Right cardiac atrium (tissue), 5 donors: ENCODE results near the gene PITPNB. TPM values are rescaled to one million over a fixed set of nuclear protein-coding genes. Genes with fewer than 3 reads are reported as not detected.
A peak's percentile ranks its signal among the peaks of the same experiment; 100 is the strongest.

Experiments
- ATAC-seq, 2 donors: fragments of 200-7000 bp; cut with Tn5 transposase; one replicate each; pipeline versions ENCODE4 v1.8.0 to v1.9.1; 2020; ENCODE audit warnings: moderate library complexity in 2 of 2, mild to moderate bottlenecking in 1 of 2
- DNase-seq, 3 donors: peaks; one replicate each; pipeline ENCODE4 v3.0.0-alpha.2; 2020
- H3K27ac ChIP-seq: one replicate; pipeline ENCODE4 v1.5.1; 2013; ENCODE audit warnings: mild to moderate bottlenecking, low read length, control low read depth, moderate library complexity
- H3K27me3 ChIP-seq: one replicate; pipeline ENCODE4 v1.6.1; 2013; ENCODE audit not compliant: control insufficient read depth, insufficient read depth
- H3K4me1 ChIP-seq: one replicate; pipeline ENCODE4 v1.6.1; 2013; ENCODE audit warnings: low read length; ENCODE audit not compliant: control insufficient read depth, insufficient read depth
- H3K4me3 ChIP-seq: one replicate; pipeline ENCODE4 v1.5.1; 2013; ENCODE audit warnings: low read length, control low read depth
- H3K9me3 ChIP-seq: one replicate; pipeline ENCODE4 v1.6.1; 2013; ENCODE audit warnings: low read length; ENCODE audit not compliant: control insufficient read depth
- WGBS: extraction: QIAGEN DNeasy Blood & Tissue Kit; methylation state at CpG from one replicate; pipeline ENCODE4 v1.1.7; 2013; 5-methylcytosine and 5-hydroxymethylcytosine counted together
- intact Hi-C, 4 donors: fragments of 100-400 bp; cut with DNase I; formaldehyde crosslinking; loops; one replicate each; pipeline versions ENCODE4 v1.11.0 to v1.14.0; 2022 to 2023
- polyA plus RNA-seq: library from polyadenylated mRNA; stranded (reverse); fragments of 200-250 nt; gene quantifications from one replicate; pipeline ENCODE4 v1.2.3, GENCODE V29; 2013
- total RNA-seq, 4 donors: library from RNA; stranded (reverse); fragmentation: NEBNext Ultra II Directional; extraction: Animal tissue kit (Norgen Biotek cat#: 25700); gene quantifications; one replicate each; pipeline ENCODE4 v1.2.1, GENCODE V29; 2021
- donor health status: healthy with polysubstance abuse.
- donor health status: DM: no; HTN: yes; CAD: no.
- donor health status: DM: no; HTN: no; CAD: no.
- donor health status: DM: no; HTN: yes; CAD: no; lungs with severe emphysema.
- donor health status: DM: yes; HTN: yes; CAD: no.

PITPNB gene
- total and polyA plus RNA-seq, 5 donors: 24.5 to 92.7 (median 78.1) TPM

DNA sequence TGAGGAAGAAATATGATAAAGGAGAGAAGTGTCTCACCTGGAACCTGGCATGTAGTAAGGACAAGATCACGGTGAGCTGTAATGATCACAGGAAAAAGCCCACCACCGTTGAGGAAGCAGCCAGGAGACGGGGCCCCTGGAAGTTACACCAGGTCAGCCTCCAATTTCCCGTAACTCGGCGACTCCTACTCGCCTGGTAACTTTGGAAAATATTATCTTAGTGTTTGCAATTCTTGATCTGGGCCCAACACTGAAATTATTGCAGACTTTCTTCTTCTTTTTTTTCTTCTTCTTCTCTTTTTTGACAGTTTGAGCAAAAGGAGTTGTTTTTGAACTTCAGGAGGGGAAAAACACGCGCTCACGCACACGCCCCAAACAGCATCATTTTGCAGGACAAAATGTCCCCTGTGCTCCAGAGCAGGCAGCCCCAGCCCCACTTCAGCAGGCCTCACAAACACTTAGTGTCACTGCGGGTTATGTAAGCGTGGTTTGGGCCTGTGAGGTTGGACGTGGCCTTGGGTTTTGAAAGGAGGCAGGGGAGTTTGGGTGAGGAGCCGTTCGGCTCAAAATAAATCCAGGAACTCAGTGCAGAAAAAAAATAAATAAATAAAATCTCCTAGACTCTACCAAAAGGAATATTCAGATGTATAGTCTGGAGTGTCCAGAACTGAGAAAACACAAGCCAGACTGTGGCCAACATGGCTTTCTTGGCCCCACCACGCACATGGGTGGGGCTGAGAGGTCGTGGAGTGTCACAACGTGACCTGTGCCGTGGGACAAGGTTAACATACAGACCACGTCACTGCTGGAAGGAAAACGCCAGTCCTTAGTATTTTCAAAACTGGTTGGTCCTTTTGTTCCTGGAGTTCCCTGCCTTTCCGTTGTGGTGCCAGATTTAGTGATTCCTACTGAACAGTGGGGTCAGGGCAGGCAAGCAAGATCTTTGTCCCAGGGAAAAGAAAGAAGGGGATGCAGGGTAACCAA, 91.2 kb downstream of the PITPNB start:
- DNase-seq (peak in 2 of 3 donors; percentile 47 to 89), ATAC-seq (peak; percentile 67 to 92)
- no peaks in the 10 kb centered on the region for H3K9me3 ChIP-seq
- peak overlapping the region; percentile 50 for H3K27ac ChIP-seq
- no peaks in the 10 kb centered on the region for H3K4me1 ChIP-seq
- no peaks in the 10 kb centered on the region for H3K27me3 ChIP-seq
- intact Hi-C loops: loop anchor here in 1 of 4 donors (10.0 kb wide), 1 partner anchor 1063 kb away; no protein-coding TSS in a partner anchor
- no peak overlapping the region for H3K4me3 ChIP-seq
- WGBS: 63% methylated on average over 23 of the region's 23 CpGs

DNA sequence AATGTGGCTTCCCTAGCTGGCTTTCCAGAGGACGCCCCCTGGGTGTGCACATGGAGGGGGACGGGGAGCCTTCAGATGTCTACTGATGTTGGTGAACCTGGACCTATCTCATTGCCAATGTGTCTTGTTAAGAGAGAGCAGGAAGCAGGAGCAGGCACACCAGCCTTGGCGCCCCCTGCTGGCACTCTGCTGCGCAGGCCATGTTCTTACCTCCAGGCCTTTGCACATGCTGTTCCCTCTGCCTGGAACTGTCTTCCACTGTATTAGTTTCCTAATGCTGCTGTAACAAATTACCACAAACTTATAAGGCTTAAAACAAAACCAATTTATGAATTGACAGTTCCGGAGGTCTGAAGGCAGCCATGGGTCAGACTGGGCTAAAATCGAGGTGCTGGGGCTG, 93.9 kb downstream of the PITPNB start:
- Histone ChIP-seq H3K4me1 (no peaks in the 10 kb centered on the region), H3K4me3 (no peak overlapping the region), H3K27me3 (no peaks in the 10 kb centered on the region), H3K9me3 (no peaks in the 10 kb centered on the region), H3K27ac (no peak overlapping the region)
- intact Hi-C loops: loop anchor here in 1 of 4 donors (10.0 kb wide), 1 partner anchor 1060 kb away; no protein-coding TSS in a partner anchor
- WGBS: 93% methylated on average over 6 of the region's 6 CpGs
- DNase-seq (no peak), ATAC-seq (no peak)

DNA sequence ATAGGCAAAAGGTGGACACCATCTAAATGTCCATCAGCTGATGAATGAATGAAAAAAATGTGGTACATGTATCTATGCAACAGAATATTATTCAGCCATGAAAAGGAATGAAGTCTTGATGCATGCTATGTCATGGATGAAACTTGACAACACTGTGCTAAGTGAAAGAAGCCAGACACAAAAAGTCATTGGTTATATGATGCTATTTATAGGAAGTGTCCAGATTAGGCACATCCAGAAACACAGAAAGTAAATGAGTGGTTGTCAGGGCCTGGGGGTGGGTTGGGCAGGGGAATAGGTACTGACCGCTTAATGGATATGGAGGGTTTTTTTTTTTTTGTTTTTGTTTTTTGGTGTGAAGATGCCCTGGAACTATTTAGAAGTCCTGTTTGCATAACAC, 95.8 kb downstream of the PITPNB start:
- Histone ChIP-seq H3K27me3 (no peaks in the 10 kb centered on the region), H3K9me3 (no peaks in the 10 kb centered on the region), H3K4me3 (no peak overlapping the region), H3K27ac (no peak overlapping the region), H3K4me1 (no peaks in the 10 kb centered on the region)
- intact Hi-C loops: loop anchor here in 1 of 4 donors (10.0 kb wide), 1 partner anchor 1058 kb away; no protein-coding TSS in a partner anchor
- ATAC-seq (no peak), DNase-seq (no peak)
- WGBS: 76% methylated on average over 1 of the region's 1 CpG

DNA sequence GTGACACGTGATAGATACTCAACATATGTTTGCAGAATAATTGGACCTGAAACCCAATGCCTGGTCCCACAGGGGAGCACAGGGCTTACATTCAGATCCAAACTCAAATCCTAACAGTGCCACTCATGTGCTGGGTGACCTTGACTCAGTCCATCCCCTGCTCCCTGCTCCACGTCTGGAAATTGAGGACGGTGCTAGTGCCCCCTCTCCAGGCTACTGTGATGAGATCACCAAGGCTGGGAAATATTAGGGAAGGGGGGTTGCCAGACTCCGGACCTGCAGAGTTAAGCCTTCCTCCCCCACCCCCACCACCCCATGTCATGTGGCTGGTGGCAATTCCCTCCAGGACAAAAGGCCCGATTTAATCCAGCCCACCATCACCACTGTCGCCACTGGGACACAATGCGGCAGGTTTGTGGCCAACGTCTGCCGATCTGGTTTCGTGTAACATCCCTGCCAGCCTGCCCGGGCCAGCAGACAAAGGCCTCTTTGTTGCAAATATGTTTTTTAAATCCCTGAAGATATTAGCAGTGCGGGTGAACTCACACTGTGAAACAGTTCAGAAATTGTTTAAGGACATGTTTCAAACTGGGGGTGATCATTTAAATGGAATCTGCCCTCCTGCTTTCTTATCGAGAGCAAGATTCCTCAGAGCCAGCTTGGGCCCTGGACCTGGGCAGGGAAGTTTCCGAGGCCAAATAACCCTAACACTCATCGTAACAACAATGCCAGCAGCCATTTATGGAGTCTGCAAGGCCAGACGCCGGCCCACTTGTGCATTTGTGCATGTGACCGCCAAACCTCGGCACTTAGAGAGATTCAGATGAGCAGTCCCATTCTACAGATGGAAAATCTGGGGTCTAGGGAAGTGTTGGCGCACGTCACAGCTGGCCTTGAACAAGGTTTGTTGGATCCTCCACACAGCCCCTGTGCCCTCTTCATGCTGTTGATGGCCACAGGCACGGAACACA, 97.9 kb downstream of the PITPNB start:
- H3K4me3 ChIP-seq: no peak overlapping the region
- WGBS: 63% methylated on average over 22 of the region's 22 CpGs
- intact Hi-C loops: loop anchor here in 1 of 4 donors (10.0 kb wide), 1 partner anchor 1056 kb away; no protein-coding TSS in a partner anchor
- ATAC-seq (peak; percentile 42 to 65), DNase-seq (peak; percentile 59 to 88 (median 74))
- H3K27ac ChIP-seq: peak overlapping the region; percentile 13
- no peaks in the 10 kb centered on the region for H3K4me1 ChIP-seq
- H3K9me3 ChIP-seq: no peaks in the 10 kb centered on the region
- H3K27me3 ChIP-seq: no peaks in the 10 kb centered on the region

DNA sequence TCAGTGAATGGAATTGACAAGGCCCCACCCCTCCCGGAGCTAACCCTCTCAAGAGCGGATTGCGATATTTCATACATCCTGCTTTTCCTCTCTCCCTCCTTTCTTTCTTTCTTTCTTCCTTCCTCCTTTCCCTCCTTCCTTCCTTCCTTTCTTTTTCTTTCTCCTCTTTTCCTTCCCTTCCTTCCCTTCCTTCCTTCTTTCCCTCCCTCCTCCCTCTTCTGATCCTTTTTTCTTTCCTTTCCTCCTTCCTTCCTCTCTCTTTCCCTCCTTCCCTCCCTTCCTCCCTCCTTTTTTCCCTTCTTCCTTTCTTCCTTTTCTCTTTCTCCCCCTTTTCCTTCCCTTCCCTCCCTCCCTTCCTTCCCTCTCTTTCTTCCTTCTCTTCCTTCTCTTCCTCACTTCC, 102.5 kb downstream of the PITPNB start:
- intact Hi-C loops: no loop called here
- WGBS: 84% methylated on average over 3 of the region's 3 CpGs
- Histone ChIP-seq H3K4me1 (no peaks in the 10 kb centered on the region), H3K4me3 (no peak overlapping the region), H3K27ac (no peak overlapping the region), H3K27me3 (no peaks in the 10 kb centered on the region), H3K9me3 (no peaks in the 10 kb centered on the region)
- no peak for DNase-seq
- no peak for ATAC-seq

DNA sequence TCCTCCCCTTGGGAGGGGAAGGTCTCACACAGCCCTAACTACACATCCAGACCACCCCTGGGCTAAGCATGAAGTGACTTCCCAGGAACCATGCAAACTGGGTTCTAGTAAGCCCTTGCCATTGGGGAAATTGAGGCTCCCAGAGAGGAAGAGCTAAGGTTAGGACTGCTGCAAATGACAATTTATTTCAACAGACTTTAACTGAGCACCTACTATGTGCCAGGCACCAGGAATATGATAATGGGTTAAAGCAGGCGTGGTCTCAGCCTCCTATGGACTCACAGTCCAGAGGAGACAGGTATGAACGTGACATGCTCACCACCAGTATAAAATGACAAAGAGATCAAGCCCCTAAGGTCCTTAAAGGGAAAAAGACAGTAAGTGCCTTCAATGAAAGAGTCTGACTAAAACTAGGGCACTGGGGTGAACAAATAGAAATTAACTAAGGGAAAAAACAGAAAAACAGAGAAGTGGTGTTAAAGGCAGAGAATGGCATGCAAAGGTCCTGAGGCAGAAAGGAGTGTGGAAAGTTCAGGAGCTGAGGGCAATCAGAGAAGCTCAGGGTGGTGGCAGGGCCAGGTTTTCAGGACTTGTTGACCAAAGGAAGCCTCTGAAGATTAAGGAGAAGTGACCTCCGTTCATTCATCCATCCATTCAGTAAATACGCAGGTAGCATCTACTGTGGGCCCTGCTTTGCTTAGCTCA, 103.1 kb downstream of the PITPNB start:
- Histone ChIP-seq H3K4me3 (no peak overlapping the region), H3K27me3 (no peaks in the 10 kb centered on the region), H3K9me3 (no peaks in the 10 kb centered on the region), H3K4me1 (no peaks in the 10 kb centered on the region), H3K27ac (no peak overlapping the region)
- intact Hi-C loops: no loop called here
- DNase-seq: no peak
- no peak for ATAC-seq
- 88% methylated on average over 4 of the region's 4 CpGs for WGBS

DNA sequence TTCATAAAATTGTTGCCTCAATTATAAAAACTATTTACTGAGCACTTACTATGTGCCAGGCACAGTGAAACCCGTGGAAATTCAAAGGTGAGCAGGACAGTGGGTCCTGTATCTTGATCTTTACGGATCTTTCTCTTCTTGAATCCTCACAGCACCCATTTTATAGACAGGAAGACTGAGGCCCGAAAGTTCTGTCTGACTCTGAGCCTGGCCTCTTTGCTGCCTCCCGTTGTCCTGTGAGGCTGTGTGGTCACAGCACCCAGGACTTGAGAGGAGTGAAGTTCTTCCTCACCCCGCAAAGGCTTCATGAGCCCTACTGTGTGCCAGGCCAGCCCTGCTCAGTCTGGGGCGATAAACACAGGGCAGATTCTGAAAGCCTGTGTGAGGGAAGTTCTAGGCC, 104.1 kb downstream of the PITPNB start:
- 87% methylated on average over 6 of the region's 6 CpGs for WGBS
- DNase-seq (no peak), ATAC-seq (no peak)
- Histone ChIP-seq H3K4me1 (peaks cover 2% of the 10 kb centered on the region), H3K27me3 (no peaks in the 10 kb centered on the region), H3K9me3 (no peaks in the 10 kb centered on the region), H3K27ac (no peak overlapping the region), H3K4me3 (no peak overlapping the region)
- intact Hi-C loops: no loop called here

DNA sequence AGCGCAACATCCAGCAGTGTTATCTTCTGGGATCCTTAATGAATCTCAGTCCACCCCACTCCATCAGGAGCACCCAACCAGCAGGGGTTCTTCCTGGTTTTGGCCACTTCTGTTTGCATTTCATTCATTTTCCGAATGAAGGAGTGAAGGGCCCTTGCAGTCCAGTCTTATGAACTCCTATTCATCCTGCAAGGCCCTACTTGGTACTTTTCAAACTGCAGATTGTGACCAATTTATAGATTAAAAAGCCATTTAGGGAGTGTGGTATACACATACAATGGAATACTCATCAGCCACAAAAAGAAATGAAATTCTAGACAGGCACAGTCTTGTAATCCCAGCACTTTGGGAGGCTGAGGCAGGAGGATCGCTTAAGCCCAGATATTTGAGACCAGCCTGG, 107.3 kb downstream of the PITPNB start:
- ATAC-seq: no peak
- Histone ChIP-seq H3K4me1 (peaks cover 2% of the 10 kb centered on the region), H3K9me3 (no peaks in the 10 kb centered on the region), H3K27ac (no peak overlapping the region), H3K27me3 (no peaks in the 10 kb centered on the region), H3K4me3 (no peak overlapping the region)
- WGBS: 93% methylated on average over 3 of the region's 3 CpGs
- no peak for DNase-seq
- intact Hi-C loops: no loop called here

DNA sequence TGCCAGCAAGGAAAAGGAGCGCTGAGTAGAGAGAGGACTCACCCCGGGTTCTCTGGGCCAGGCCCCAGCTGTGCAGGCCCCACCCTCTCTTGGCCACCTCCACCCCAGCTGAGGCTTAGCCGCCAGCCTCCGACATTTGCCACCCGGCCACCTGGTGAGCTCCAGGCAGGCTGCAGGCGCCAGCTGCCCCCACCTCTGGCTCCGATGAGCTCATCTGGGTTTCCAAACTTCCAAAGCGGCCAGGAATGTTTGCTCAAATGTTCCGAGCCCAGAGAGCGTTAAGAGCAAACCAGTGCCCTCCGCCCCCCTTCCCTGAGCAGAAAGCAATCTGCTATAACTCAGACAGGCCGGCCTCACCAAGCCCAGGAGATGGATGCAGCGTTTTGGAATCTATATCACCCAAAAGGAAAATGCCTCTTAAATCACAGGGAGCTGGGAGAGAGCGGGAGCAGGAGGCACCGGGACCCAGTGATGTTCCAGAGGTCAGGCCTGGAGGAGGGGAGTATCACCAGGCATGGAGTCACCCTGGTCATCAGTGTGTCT, 108.4 kb downstream of the PITPNB start:
- intact Hi-C loops: no loop called here
- Histone ChIP-seq H3K27ac (no peak overlapping the region), H3K4me1 (peaks cover 2% of the 10 kb centered on the region), H3K9me3 (no peaks in the 10 kb centered on the region), H3K4me3 (no peak overlapping the region), H3K27me3 (no peaks in the 10 kb centered on the region)
- ATAC-seq (peak; percentile 85 to 86), DNase-seq (peak; percentile 83 to 91 (median 90))
- 55% methylated on average over 15 of the region's 15 CpGs for WGBS
